ENCODE results near the gene RTN4R. TPM values are rescaled to one million over a fixed set of nuclear protein-coding genes. Genes with fewer than 3 reads are reported as not detected.
"Not testable (repeated sequence)": the region's sequence is repeated elsewhere in the genome, so short reads cannot be mapped to it uniquely, and the experiment has no call there.

The RTN4R gene
- total and polyA plus RNA-seq, 2 of the 8 experiments (the other 6 are each of a cell fraction or from before 2014, with no cell fraction given), result 21.8 to 41.3 TPM

DNA sequence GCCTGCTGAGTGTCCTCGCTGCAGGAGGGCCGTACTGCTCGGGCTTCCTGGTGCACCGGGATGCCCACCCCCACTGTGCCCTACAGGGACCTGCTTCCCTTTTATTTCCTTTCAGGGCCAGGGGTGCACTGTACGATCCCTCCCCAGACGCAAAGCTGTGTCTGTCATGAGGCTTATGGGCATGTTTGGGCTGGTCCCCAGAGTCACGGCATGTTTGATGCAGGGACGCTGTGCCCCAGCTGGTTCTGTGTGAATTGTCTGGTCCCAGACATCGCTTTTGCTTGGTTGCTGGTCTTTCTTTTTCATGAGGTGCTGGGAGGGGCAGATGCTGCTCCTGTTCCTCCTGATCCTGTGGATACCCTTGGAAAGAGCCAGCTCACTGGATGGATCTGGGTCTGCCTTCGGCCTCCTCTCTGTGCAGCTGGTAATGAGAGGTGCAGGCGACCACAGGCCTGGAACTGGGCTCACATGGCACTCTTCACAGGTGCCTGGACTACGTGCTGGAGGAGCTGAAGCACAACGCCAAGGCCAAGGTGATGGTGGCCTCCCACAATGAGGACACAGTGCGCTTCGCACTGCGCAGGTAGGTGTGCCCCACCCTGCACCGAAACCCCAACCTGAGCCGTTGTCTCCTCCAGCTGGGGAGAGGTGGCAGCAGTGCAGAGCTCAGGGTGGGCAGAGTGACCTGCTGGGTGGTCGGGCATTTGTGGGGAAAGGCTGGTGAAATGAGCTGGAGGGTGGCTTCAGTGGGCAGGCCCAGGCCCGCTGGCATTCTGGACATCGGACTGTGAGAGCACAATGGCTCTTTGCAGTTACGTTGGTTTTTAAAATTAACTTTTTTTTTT, 40.9 kb upstream of the RTN4R start:
- H2AFZ ChIP-seq (ENCODE audit: low read length); H3K79me2 ChIP-seq (ENCODE audit: control insufficient read depth in 1 of 2, insufficient read depth in 2 of 2, low read length in 2 of 2); H3K56ac ChIP-seq (replicated peaks; ENCODE audit: insufficient read length, low read depth, low read length); H3K4me3 ChIP-seq (ENCODE audit: extremely low read depth in 1 of 4, insufficient read depth in 2 of 4, low read depth in 3 of 4, low read length in 4 of 4); H2BK120ac ChIP-seq (replicated peaks; ENCODE audit: low read depth, low read length); H3K18ac ChIP-seq (ENCODE audit: extremely low read depth, low read length); H3K4me2 ChIP-seq (ENCODE audit: insufficient read depth in 1 of 2, low read depth in 2 of 2, low read length in 2 of 2); H4K91ac ChIP-seq (replicated peaks; ENCODE audit: insufficient read length, low read length); H4K20me1 ChIP-seq (replicated peaks in 1 of 2; ENCODE audit: control insufficient read depth in 1 of 2, insufficient read depth in 2 of 2, low read length in 2 of 2); H3K36me3 ChIP-seq (ENCODE audit: control insufficient read depth in 2 of 4, insufficient read depth in 4 of 4, low read length in 3 of 4); H3K23me2 ChIP-seq (ENCODE audit: low read depth, low read length); H2BK15ac ChIP-seq (ENCODE audit: low read length); H4K5ac ChIP-seq (ENCODE audit: insufficient read length, low read depth, low read length); H3K9ac ChIP-seq (replicated peaks in 1 of 4; ENCODE audit: extremely low read depth in 1 of 4, low read depth in 3 of 4, low read length in 3 of 4); H2AK5ac ChIP-seq (ENCODE audit: low read depth, low read length); H2BK20ac ChIP-seq (ENCODE audit: low read length); H3K4ac ChIP-seq (replicated peaks; ENCODE audit: insufficient read length, low read depth, low read length); H3K79me1 ChIP-seq (ENCODE audit: low read depth, low read length); H3K27me3 ChIP-seq (replicated peaks in 1 of 4; ENCODE audit: control insufficient read depth in 3 of 4, extremely low read depth in 1 of 4, insufficient read depth in 3 of 4, low read length in 3 of 4); H2BK12ac ChIP-seq (ENCODE audit: low read depth, low read length); H3K23ac ChIP-seq (ENCODE audit: insufficient read length); H3K9me3 ChIP-seq (ENCODE audit: insufficient read depth in 2 of 2, low read depth in 1 of 2, low read length in 1 of 2); DNase-seq (ENCODE audit: low read depth in 1 of 2, low spot score in 2 of 2); H3K14ac ChIP-seq (ENCODE audit: insufficient read length); H3K4me1 ChIP-seq (replicated peaks in 1 of 4; ENCODE audit: control insufficient read depth in 3 of 4, insufficient read depth in 4 of 4, low read length in 3 of 4); H3K27ac ChIP-seq (ENCODE audit: low read depth, low read length); H2BK5ac ChIP-seq (ENCODE audit: low read depth, low read length): not testable (repeated sequence)
- POLR2A ChIA-PET (ENCODE audit: partially characterized antibody), result interaction anchor here (1.2 to 1.6 kb wide), 2 partner anchors 183 to 1392 kb away, joined by 4 read pairs; no protein-coding TSS in a partner anchor
- H4K8ac ChIP-seq (ENCODE audit: extremely low read depth, insufficient read depth, low read length), result peak overlapping the region; percentile 35; the same call in 1 of the 2 replicates
- peak; percentile 52 for FAIRE-seq
- 95% methylated on average over 21 of the region's 22 CpGs; no CpG with 5 or more reads in 1 of the 2 experiments for WGBS, 2 experiments (ENCODE audit: extremely low coverage in 1 of 2, insufficient coverage in 1 of 2, insufficient read length in 1 of 2, insufficient replicate concordance in 2 of 2, low coverage in 1 of 2, low lambda C conversion rate in 2 of 2, missing lambda C conversion rate in 1 of 2)
- CTCF ChIA-PET (ENCODE audit: partially characterized antibody), result interaction anchor here (0.6 to 1.1 kb wide), 2 partner anchors 8 to 178 kb away, joined by 3 read pairs; no protein-coding TSS in a partner anchor

Data from H1 (cell line).